Activated CD4-positive, alpha-beta T cell treated with anti-CD3 and anti-CD28 coated beads for 24 hours (primary cell): ENCODE data around the gene RHOBTB3.

Experiments
- DNase-seq, 2 donors: peaks; one replicate each; pipeline ENCODE4 v3.0.0-alpha.2; 2020; ENCODE audit warnings: low read depth in 2 of 2

Gene RHOBTB3

GRCh38 chr5:95763941-95764340 lies 32.8 kb downstream of the RHOBTB3 start:
- no peak for DNase-seq

- no peak for DNase-seq
Measured at GRCh38 chr5:95768731-95769130, 37.6 kb downstream of the RHOBTB3 start.

GRCh38 chr5:95770830-95771708 lies 39.9 kb downstream of the RHOBTB3 start:
- no peak for DNase-seq

- DNase-seq: no peak
Measured at GRCh38 chr5:95771892-95772291, 40.8 kb downstream of the RHOBTB3 start.

GRCh38 chr5:95773335-95774059 lies 42.4 kb downstream of the RHOBTB3 start:
- DNase-seq: no peak

GRCh38 chr5:95777441-95777840 lies 46.3 kb downstream of the RHOBTB3 start:
- no peak for DNase-seq

GRCh38 chr5:95778713-95779436 lies 47.7 kb downstream of the RHOBTB3 start:
- no peak for DNase-seq

- DNase-seq: no peak
Measured at GRCh38 chr5:95779611-95780010, 48.5 kb downstream of the RHOBTB3 start.

- DNase-seq: no peak
Measured at GRCh38 chr5:95780597-95780996, 49.5 kb downstream of the RHOBTB3 start.

GRCh38 chr5:95781101-95781583 lies 50.0 kb downstream of the RHOBTB3 start:
- DNase-seq: peak; percentile 47 to 61

- DNase-seq: no peak
Measured at GRCh38 chr5:95782181-95782580, 51.0 kb downstream of the RHOBTB3 start.

- no peak for DNase-seq
Measured at GRCh38 chr5:95783661-95784060, 52.5 kb downstream of the RHOBTB3 start.

GRCh38 chr5:95784514-95785302 lies 53.6 kb downstream of the RHOBTB3 start:
- DNase-seq: no peak

GRCh38 chr5:95786821-95787418 lies 55.8 kb downstream of the RHOBTB3 start:
- no peak for DNase-seq

- no peak for DNase-seq
Measured at GRCh38 chr5:95788493-95788892, 57.4 kb downstream of the RHOBTB3 start.

GRCh38 chr5:95791751-95792150 lies 60.6 kb downstream of the RHOBTB3 start:
- DNase-seq: no peak

- DNase-seq: no peak
Measured at GRCh38 chr5:95794070-95794516, 63.0 kb downstream of the RHOBTB3 start.

- DNase-seq: no peak
Measured at GRCh38 chr5:95797301-95797700, 66.2 kb downstream of the RHOBTB3 start.

GRCh38 chr5:95798048-95798447 lies 66.9 kb downstream of the RHOBTB3 start:
- no peak for DNase-seq

GRCh38 chr5:95798545-95798944 lies 67.4 kb downstream of the RHOBTB3 start:
- no peak for DNase-seq
